Middle frontal gyrus (tissue), 1 donor: ENCODE results near the gene COPA.
"Not testable (repeated sequence)": the region's sequence is repeated elsewhere in the genome, so short reads cannot be mapped to it uniquely, and the experiment has no call there.

Experiments
- DNase-seq: peaks from one replicate; pipeline ENCODE4 v3.0.0-alpha.2; 2015; ENCODE audit warnings: low spot score; ENCODE audit errors: extremely low spot score

Gene COPA

GRCh38 chr1:160342953-160343869 lies at the start of gene COPA, which contains the start of gene NCSTN:
COPA (minus strand) TSS chr1:160343250; CDS start chr1:160343170, 80 bp downstream.
NCSTN (plus strand) TSS chr1:160343383; CDS start chr1:160343397, 14 bp downstream.
- peak; percentile 88 for DNase-seq

- DNase-seq, result not testable (repeated sequence)
Observed at GRCh38 chr1:160388406-160388805, 45.4 kb upstream of the COPA start.

- DNase-seq, result not testable (repeated sequence)
Observed at GRCh38 chr1:160384812-160385211, 41.8 kb upstream of the COPA start.

- DNase-seq, result no peak
Observed at GRCh38 chr1:160377585-160378206, 34.6 kb upstream of the COPA start.

GRCh38 chr1:160376525-160377131 lies 33.6 kb upstream of the COPA start:
- peak; percentile 42 for DNase-seq

- no peak for DNase-seq
Observed at GRCh38 chr1:160375788-160376524, 32.9 kb upstream of the COPA start.

- no peak for DNase-seq
Observed at GRCh38 chr1:160374306-160375110, 31.5 kb upstream of the COPA start.

GRCh38 chr1:160373696-160374095 lies 30.6 kb upstream of the COPA start:
- no peak for DNase-seq

GRCh38 chr1:160371756-160372155 lies 28.7 kb upstream of the COPA start:
- no peak for DNase-seq

- DNase-seq, result no peak
Observed at GRCh38 chr1:160371346-160371631, 28.2 kb upstream of the COPA start.

- no peak for DNase-seq
Observed at GRCh38 chr1:160370561-160371345, 27.7 kb upstream of the COPA start.

GRCh38 chr1:160369087-160369486 lies 26.0 kb upstream of the COPA start:
- DNase-seq, result no peak

- no peak for DNase-seq
Observed at GRCh38 chr1:160367934-160368923, 25.2 kb upstream of the COPA start.

- no peak for DNase-seq
Observed at GRCh38 chr1:160367516-160367900, 24.5 kb upstream of the COPA start.

GRCh38 chr1:160366731-160367515 lies 23.9 kb upstream of the COPA start, which contains the start of gene NHLH1:
NHLH1 (plus strand) TSS chr1:160367071; CDS start chr1:160370732, 3,661 bp downstream.
- DNase-seq, result no peak

- no peak for DNase-seq
Observed at GRCh38 chr1:160365325-160365724, 22.3 kb upstream of the COPA start.

- DNase-seq, result no peak
Observed at GRCh38 chr1:160363951-160364735, 21.1 kb upstream of the COPA start.
